Measurements from ENCODE around the gene FES. TPM values are rescaled to one million over a fixed set of nuclear protein-coding genes. Genes with fewer than 3 reads are reported as not detected.
"Not testable (repeated sequence)": the region's sequence is repeated elsewhere in the genome, so short reads cannot be mapped to it uniquely, and the experiment has no call there.

FES gene
- total RNA-seq, 1 donor from 2014 or later, result 15.1 TPM

GRCh38 chr15:90906181-90906849 is 22.0 kb downstream of the FES start:
- H3K27me3 ChIP-seq (ENCODE audit: control insufficient read depth, insufficient read depth, low read length), result no peaks in the 10 kb centered on the region
- TF ChIP-seq, protein P1, sequence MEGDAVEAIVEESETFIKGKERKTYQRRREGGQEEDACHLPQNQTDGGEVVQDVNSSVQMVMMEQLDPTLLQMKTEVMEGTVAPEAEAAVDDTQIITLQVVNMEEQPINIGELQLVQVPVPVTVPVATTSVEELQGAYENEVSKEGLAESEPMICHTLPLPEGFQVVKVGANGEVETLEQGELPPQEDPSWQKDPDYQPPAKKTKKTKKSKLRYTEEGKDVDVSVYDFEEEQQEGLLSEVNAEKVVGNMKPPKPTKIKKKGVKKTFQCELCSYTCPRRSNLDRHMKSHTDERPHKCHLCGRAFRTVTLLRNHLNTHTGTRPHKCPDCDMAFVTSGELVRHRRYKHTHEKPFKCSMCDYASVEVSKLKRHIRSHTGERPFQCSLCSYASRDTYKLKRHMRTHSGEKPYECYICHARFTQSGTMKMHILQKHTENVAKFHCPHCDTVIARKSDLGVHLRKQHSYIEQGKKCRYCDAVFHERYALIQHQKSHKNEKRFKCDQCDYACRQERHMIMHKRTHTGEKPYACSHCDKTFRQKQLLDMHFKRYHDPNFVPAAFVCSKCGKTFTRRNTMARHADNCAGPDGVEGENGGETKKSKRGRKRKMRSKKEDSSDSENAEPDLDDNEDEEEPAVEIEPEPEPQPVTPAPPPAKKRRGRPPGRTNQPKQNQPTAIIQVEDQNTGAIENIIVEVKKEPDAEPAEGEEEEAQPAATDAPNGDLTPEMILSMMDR (IDR thresholded peaks at IDR 0.05; ENCODE audit: insufficient read depth, low read length, poor library complexity, severe bottlenecking), result no peak
- peaks cover 5% of the 10 kb centered on the region for H3K36me3 ChIP-seq (ENCODE audit: control insufficient read depth, insufficient read depth, low read length)
- no peak for DNase-seq (ENCODE audit: low read depth)
- no peak overlapping the region for H3K4me3 ChIP-seq (ENCODE audit: low read depth, low read length)

GRCh38 chr15:90907051-90907660 is 22.9 kb downstream of the FES start:
- H3K4me3 ChIP-seq (ENCODE audit: low read depth, low read length), result no peak overlapping the region
- peaks cover 6% of the 10 kb centered on the region for H3K36me3 ChIP-seq (ENCODE audit: control insufficient read depth, insufficient read depth, low read length)
- no peaks in the 10 kb centered on the region for H3K27me3 ChIP-seq (ENCODE audit: control insufficient read depth, insufficient read depth, low read length)
- no peak for DNase-seq (ENCODE audit: low read depth)
- TF ChIP-seq, protein P1 (IDR thresholded peaks at IDR 0.05; ENCODE audit: insufficient read depth, low read length, poor library complexity, severe bottlenecking), result no peak

GRCh38 chr15:90907838-90908507 is 23.7 kb downstream of the FES start:
- TF ChIP-seq, protein P1 (IDR thresholded peaks at IDR 0.05; ENCODE audit: insufficient read depth, low read length, poor library complexity, severe bottlenecking), result no peak
- Histone ChIP-seq H3K36me3 (ENCODE audit: control insufficient read depth, insufficient read depth, low read length) (peaks cover 6% of the 10 kb centered on the region), H3K4me3 (ENCODE audit: low read depth, low read length) (no peak overlapping the region), H3K27me3 (ENCODE audit: control insufficient read depth, insufficient read depth, low read length) (no peaks in the 10 kb centered on the region)
- no peak for DNase-seq (ENCODE audit: low read depth)

GRCh38 chr15:90909449-90909848 is 25.1 kb downstream of the FES start:
- H3K27me3 ChIP-seq (ENCODE audit: control insufficient read depth, insufficient read depth, low read length); H3K36me3 ChIP-seq (ENCODE audit: control insufficient read depth, insufficient read depth, low read length); H3K4me3 ChIP-seq (ENCODE audit: low read depth, low read length); DNase-seq (ENCODE audit: low read depth): not testable (repeated sequence)

GRCh38 chr15:90909976-90910375 is 25.7 kb downstream of the FES start:
- peaks cover 6% of the 10 kb centered on the region for H3K36me3 ChIP-seq (ENCODE audit: control insufficient read depth, insufficient read depth, low read length)
- TF ChIP-seq, protein P1 (IDR thresholded peaks at IDR 0.05; ENCODE audit: insufficient read depth, low read length, poor library complexity, severe bottlenecking), result no peak
- no peak for DNase-seq (ENCODE audit: low read depth)
- no peak overlapping the region for H3K4me3 ChIP-seq (ENCODE audit: low read depth, low read length)
- H3K27me3 ChIP-seq (ENCODE audit: control insufficient read depth, insufficient read depth, low read length), result no peaks in the 10 kb centered on the region

DNA sequence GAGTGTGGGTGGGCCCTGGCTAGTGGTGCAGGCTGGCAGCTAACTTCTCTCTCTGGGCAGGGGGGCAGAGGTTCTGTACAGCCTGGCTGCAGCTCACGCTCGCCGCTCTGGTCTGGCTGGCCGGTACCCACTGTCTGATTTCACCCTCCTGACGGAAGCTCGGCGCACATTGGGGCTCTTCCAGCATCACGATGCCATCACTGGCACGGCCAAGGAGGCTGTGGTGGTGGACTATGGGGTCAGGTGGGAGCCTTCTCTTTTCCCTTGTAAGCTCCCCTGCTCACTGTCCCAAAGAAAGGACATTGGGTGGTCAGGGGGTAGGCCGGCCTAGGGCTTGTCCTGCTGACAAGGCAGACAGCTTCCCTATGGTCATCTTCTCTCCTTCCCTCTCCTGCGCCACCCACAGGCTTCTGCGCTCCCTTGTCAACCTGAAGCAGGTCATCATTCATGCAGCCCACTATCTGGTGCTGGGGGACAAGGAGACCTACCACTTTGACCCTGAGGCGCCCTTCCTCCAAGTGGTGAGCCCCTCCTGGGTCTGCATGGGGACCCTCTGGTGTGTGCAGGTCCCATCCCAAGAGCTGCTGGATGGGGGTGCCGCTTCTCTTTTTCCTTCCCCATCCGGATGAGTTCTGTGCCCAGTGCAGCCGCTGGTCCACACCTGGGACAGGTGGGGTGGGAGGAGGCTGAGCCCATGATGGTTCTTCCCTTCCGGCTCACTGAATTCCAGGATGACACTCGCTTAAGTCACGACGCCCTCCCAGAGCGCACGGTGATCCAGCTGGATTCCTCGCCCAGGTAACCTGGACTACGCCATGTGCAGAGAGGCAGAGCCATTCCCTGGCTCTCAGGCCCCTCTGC is 26.4 kb downstream of the FES start:
- no peaks in the 10 kb centered on the region for H3K27me3 ChIP-seq (ENCODE audit: control insufficient read depth, insufficient read depth, low read length)
- TF ChIP-seq, protein P1 (IDR thresholded peaks at IDR 0.05; ENCODE audit: insufficient read depth, low read length, poor library complexity, severe bottlenecking), result no peak
- peaks cover 6% of the 10 kb centered on the region for H3K36me3 ChIP-seq (ENCODE audit: control insufficient read depth, insufficient read depth, low read length)
- DNase-seq (ENCODE audit: low read depth), result no peak
- no peak overlapping the region for H3K4me3 ChIP-seq (ENCODE audit: low read depth, low read length)
